Neutrophil (primary cell): ENCODE results near the gene TMEM86B.
A peak's percentile ranks its signal among the peaks of the same experiment; 100 is the strongest.
"Not testable (repeated sequence)": the region's sequence is repeated elsewhere in the genome, so short reads cannot be mapped to it uniquely, and the experiment has no call there.

Experiments used
- H3K27ac ChIP-seq: fragments of 200-600 bp; sonication (generic); 2 replicates; pipeline ENCODE4 v1.5.1; 2016; ENCODE audit warnings: mild to moderate bottlenecking, moderate library complexity
- H3K27me3 ChIP-seq: fragments of 200-600 bp; sonication (generic); 2 replicates; pipeline ENCODE4 v1.6.0; 2016; ENCODE audit warnings: mild to moderate bottlenecking
- H3K36me3 ChIP-seq: fragments of 200-600 bp; sonication (generic); 2 replicates; pipeline ENCODE4 v1.5.1; 2017
- H3K4me1 ChIP-seq, 2 experiments: fragments of 200-600 bp in 1 of 2; sonication (generic) in 1 of 2; 1 replicate in 1 of 2; 2 replicates in 1 of 2; pipeline versions ENCODE4 v1.5.1 to v1.6.1; 2013 to 2016; ENCODE audit warnings: low read depth in 1 of 2, low read length in 1 of 2, mild to moderate bottlenecking in 1 of 2, moderate library complexity in 1 of 2; ENCODE audit not compliant: control insufficient read depth in 1 of 2, insufficient read depth in 1 of 2
- H3K4me3 ChIP-seq, 2 experiments: fragments of 200-600 bp in 1 of 2; sonication (generic) in 1 of 2; 1 replicate in 1 of 2; 2 replicates in 1 of 2; pipeline ENCODE4 v1.5.1; 2013 to 2016; ENCODE audit warnings: low read depth in 1 of 2, low read length in 1 of 2, mild to moderate bottlenecking in 1 of 2, moderate library complexity in 1 of 2
- H3K9me3 ChIP-seq: fragments of 200-600 bp; sonication (generic); 2 replicates; pipeline ENCODE4 v1.5.1; 2016
- CTCF ChIP-seq: fragments of 200-600 bp; sonication (generic); IDR thresholded peaks from 2 replicates; pipeline ENCODE4 v1.5.1; 2016; ENCODE audit warnings: antibody characterized with exemption

TMEM86B gene

DNA sequence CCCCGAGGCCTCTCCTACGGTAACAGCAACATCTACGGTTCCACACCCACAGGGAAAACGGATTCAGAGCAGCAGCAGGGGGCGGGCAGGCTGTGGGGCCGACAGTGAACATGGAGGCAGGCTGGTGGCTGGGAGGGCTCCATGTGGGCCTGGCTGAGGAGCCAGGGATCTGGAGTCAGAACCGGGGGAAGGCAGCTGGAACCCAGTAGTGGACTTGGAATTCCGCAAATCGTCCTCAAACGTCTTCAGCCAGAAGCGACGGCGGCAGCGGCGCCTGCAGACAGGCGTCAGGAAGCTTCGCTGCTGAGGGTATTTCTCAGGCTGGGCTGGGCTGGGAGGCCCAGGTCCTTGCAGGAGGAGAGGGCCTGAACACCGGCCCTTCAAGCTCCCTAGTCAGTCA, 1.8 kb downstream of the TMEM86B start:
- no peaks in the 10 kb centered on the region for H3K27me3 ChIP-seq
- peaks cover 89% of the 10 kb centered on the region for H3K36me3 ChIP-seq
- no peak overlapping the region for H3K4me3 ChIP-seq
- H3K4me1 ChIP-seq, result peaks cover 0 to 5% of the 10 kb centered on the region in 2 experiments
- TF ChIP-seq CTCF, result no peak
- no peaks in the 10 kb centered on the region for H3K9me3 ChIP-seq
- no peak overlapping the region for H3K27ac ChIP-seq

DNA sequence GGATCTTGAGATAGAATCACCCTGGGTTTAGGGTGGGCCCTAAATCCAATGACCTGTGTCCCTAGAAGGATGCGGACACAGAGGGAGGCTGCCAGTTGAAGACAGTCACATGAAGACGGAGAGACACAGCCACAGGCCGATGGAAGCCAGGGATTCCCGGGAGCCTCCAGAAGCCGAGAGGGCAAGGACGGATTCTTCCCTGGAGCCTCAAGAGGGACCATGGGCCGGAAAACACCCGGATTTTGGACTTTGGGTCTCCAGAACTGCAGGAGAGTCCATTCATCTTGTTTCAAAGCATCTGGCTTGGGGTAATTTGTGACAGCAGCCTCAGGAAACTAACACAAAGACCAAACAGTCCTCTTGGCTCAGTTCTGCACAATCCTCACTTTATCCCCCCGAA, 2.3 kb downstream of the TMEM86B start:
- Histone ChIP-seq H3K36me3 (peaks cover 84% of the 10 kb centered on the region), H3K4me1 (peaks cover 0 to 5% of the 10 kb centered on the region in 2 experiments), H3K27me3 (no peaks in the 10 kb centered on the region), H3K9me3 (no peaks in the 10 kb centered on the region), H3K4me3 (no peak overlapping the region), H3K27ac (no peak overlapping the region)
- TF ChIP-seq CTCF, result no peak

- Histone ChIP-seq H3K4me1 (peaks cover 0 to 5% of the 10 kb centered on the region in 2 experiments), H3K4me3 (no peak overlapping the region), H3K9me3 (no peaks in the 10 kb centered on the region), H3K36me3 (peaks cover 76% of the 10 kb centered on the region), H3K27me3 (no peaks in the 10 kb centered on the region), H3K27ac (peak overlapping the region; percentile 7)
- no peak for TF ChIP-seq CTCF
These were observed 3.1 kb downstream of the TMEM86B start for GRCh38 chr19:55225415-55225958.

- H3K27me3 ChIP-seq, H3K9me3 ChIP-seq, H3K4me3 ChIP-seq, H3K4me1 ChIP-seq: not testable (repeated sequence)
- H3K27ac ChIP-seq, result peak overlapping the region; percentile 7
- peaks cover 70% of the 10 kb centered on the region for H3K36me3 ChIP-seq
These were observed 3.7 kb downstream of the TMEM86B start for GRCh38 chr19:55224679-55225414.

DNA sequence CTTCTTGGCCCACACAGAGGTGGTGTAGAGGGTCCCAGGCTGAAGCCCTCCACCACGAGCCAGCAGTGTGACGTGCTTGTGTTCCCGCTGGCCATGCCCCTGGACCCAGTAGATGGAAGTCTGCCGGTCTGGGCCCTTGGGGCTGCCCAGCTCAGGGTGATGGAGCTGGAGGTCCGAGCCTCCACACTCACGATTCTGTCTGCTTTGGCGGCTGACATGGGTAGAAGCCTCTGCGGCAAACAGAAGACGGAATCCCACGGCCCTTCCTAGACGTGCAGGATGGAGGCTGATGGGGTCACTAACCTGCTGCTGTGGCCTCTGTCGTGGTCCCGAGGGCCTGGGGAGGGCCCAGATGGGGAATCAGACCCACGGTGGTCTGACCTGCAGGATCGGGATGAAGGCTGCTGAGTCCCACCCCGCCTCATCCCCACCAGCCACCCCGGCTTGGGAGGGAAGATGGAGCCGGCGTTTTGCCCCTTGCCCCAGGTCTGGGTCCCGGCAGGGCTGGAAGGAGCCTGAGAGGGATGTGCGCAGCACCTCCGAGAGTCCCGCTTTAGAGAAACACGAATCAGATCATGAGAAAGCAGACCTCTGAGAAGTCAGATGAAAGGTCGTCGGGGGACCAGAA, 4.4 kb downstream of the TMEM86B start:
- Histone ChIP-seq H3K9me3 (no peaks in the 10 kb centered on the region), H3K36me3 (peaks cover 63% of the 10 kb centered on the region), H3K4me1 (peaks cover 0 to 5% of the 10 kb centered on the region in 2 experiments), H3K27me3 (no peaks in the 10 kb centered on the region), H3K27ac (no peak overlapping the region), H3K4me3 (no peak overlapping the region)
- TF ChIP-seq CTCF, result no peak
